A549 (cell line): ENCODE data around the gene FUT8. TPM values are rescaled to one million over a fixed set of nuclear protein-coding genes. Genes with fewer than 3 reads are reported as not detected.

Source experiments
- ATAC-seq, 2 experiments: fragments of 200-7000 bp in 1 of 2; fragments of >200 bp in 1 of 2; cut with Nextera tagmentation in 1 of 2; cut with Tn5 transposase in 1 of 2; 3 replicates each; pipeline versions ENCODE4 v1.8.0 to v1.9.1; 2018 to 2020; ENCODE audit warnings: mild to moderate bottlenecking in 1 of 2, moderate library complexity in 1 of 2
- CTCF ChIA-PET: fragments of 300-600 bp; sonication (Branson Sonifier 250); formaldehyde crosslinking; extraction: SDS; loops from one replicate; lab custom pipeline; 2021; ENCODE audit warnings: antibody characterized with exemption, inconsistent platforms; lab: Yijun Ruan, JAX
- POLR2A ChIA-PET: fragments of 350-600 bp; formaldehyde crosslinking; extraction: SDS; loops from one replicate; lab custom pipeline; 2021; ENCODE audit warnings: antibody characterized with exemption, inconsistent platforms; lab: Yijun Ruan, JAX
- DNase-seq, 2 experiments: peaks; one replicate each; pipeline versions ENCODE4 v3.0.0 to v3.0.0-alpha.2; 2011 to 2016; ENCODE audit warnings: low read depth in 1 of 2, low spot score in 1 of 2
- FAIRE-seq: peaks from 2 replicates; lab custom pipeline; 2011; peaks lifted over from hg19 to GRCh38; lab: Jason Lieb, UNC
- H3K27ac ChIP-seq, 2 experiments: fragments of >200 bp; sonication (Bioruptor Twin); formaldehyde crosslinking; 3 replicates each; pipeline ENCODE4 v1.5.1; 2016 to 2017
- H3K4me1 ChIP-seq: fragments of >200 bp; sonication (Bioruptor Twin); formaldehyde crosslinking; 3 replicates; pipeline ENCODE4 v1.6.1; 2016
- H3K4me2 ChIP-seq: fragments of >200 bp; sonication (Bioruptor Twin); formaldehyde crosslinking; 3 replicates; pipeline ENCODE4 v1.6.1; 2016
- H3K4me3 ChIP-seq: fragments of >200 bp; sonication (Bioruptor Twin); formaldehyde crosslinking; 3 replicates; pipeline ENCODE4 v1.5.1; 2016
- H3K9me3 ChIP-seq: fragments of >200 bp; sonication (Bioruptor Twin); formaldehyde crosslinking; 3 replicates; pipeline ENCODE4 v1.6.1; 2016
- ATOH8 ChIP-seq: fragments of 250-450 bp; sonication (Bioruptor Pico); IDR thresholded peaks from 2 replicates; pipeline ENCODE4 v1.5.0; 2020; ENCODE audit warnings: low read depth, mild to moderate bottlenecking, moderate library complexity
- CHD2 ChIP-seq: fragments of 150-350 bp; IDR thresholded peaks from 2 replicates; pipeline ENCODE4 v1.6.1; 2014; ENCODE audit warnings: low read length; ENCODE audit not compliant: partially characterized antibody
- CHD4 ChIP-seq: fragments of 200-600 bp; sonication (generic); IDR thresholded peaks from 2 replicates; pipeline ENCODE4 v1.6.1; 2016; ENCODE audit warnings: antibody characterized with exemption, mild to moderate bottlenecking, borderline replicate concordance
- CTCF ChIP-seq: fragments of >200 bp; sonication (Bioruptor Twin); formaldehyde crosslinking; IDR thresholded peaks from 3 replicates; pipeline ENCODE4 v1.5.1; 2016
- EHMT2 ChIP-seq: fragments of 200-600 bp; sonication (generic); IDR thresholded peaks from 2 replicates; pipeline ENCODE4 v1.6.1; 2016; ENCODE audit warnings: antibody characterized with exemption, low read depth, mild to moderate bottlenecking, moderate library complexity
- FOSL2 ChIP-seq, 2 experiments: fragments of 450-650 bp in 1 of 2; fragments of >200 bp in 1 of 2; sonication (Bioruptor Twin) in 1 of 2; formaldehyde crosslinking; IDR thresholded peaks; 2 replicates each; pipeline versions ENCODE4 v1.5.0 to v1.6.1; 2016 to 2020; ENCODE audit warnings: mild to moderate bottlenecking in 1 of 2, moderate library complexity in 1 of 2
- GATA3 ChIP-seq: IDR thresholded peaks from 2 replicates; pipeline ENCODE4 v1.6.1; 2012; ENCODE audit warnings: borderline replicate concordance
- KDM5A ChIP-seq: fragments of 200-600 bp; sonication (generic); IDR thresholded peaks from 2 replicates; pipeline ENCODE4 v1.6.1; 2016; ENCODE audit warnings: antibody characterized with exemption, mild to moderate bottlenecking
- MAFK ChIP-seq: fragments of 450-650 bp; IDR thresholded peaks from 2 replicates; pipeline ENCODE4 v1.6.1; 2014; ENCODE audit not compliant: partially characterized antibody
- MAX ChIP-seq: IDR thresholded peaks from 2 replicates; pipeline ENCODE4 v1.6.1; 2012
- MAZ ChIP-seq: fragments of 150-350 bp; IDR thresholded peaks from 2 replicates; pipeline ENCODE4 v1.6.1; 2014; ENCODE audit warnings: antibody characterized with exemption, low read depth, low read length, borderline replicate concordance
- MYC ChIP-seq: IDR thresholded peaks from 2 replicates; pipeline ENCODE4 v1.6.1; 2012; ENCODE audit warnings: mild to moderate bottlenecking, inconsistent platforms, low read length, improper control_type of control experiment, borderline replicate concordance
- NFE2L2 ChIP-seq: fragments of 150-350 bp; conservative IDR thresholded peaks from 2 replicates; pipeline ENCODE4 v1.6.1; 2014; ENCODE audit warnings: low read length
- NPAS2 ChIP-seq: fragments of 250-450 bp; sonication (Bioruptor Pico); IDR thresholded peaks from 2 replicates; pipeline ENCODE4 v1.8.0; 2022; ENCODE audit warnings: mild to moderate bottlenecking, moderate library complexity, borderline replicate concordance
- RAD21 ChIP-seq, 2 experiments: fragments of >200 bp in 1 of 2; sonication (Bioruptor Twin) in 1 of 2; formaldehyde crosslinking in 1 of 2; IDR thresholded peaks in 1 of 2; conservative IDR thresholded peaks in 1 of 2; 2 replicates in 1 of 2; 3 replicates in 1 of 2; pipeline ENCODE4 v1.6.1; 2012 to 2018; ENCODE audit warnings: inconsistent platforms in 1 of 2
- RCOR1 ChIP-seq: fragments of 150-350 bp; IDR thresholded peaks from 2 replicates; pipeline ENCODE4 v1.6.1; 2014; ENCODE audit warnings: antibody characterized with exemption, low read length, low read depth
- REST ChIP-seq: fragments of 200-600 bp; sonication (generic); IDR thresholded peaks from 2 replicates; pipeline ENCODE4 v1.6.1; 2016; ENCODE audit warnings: antibody characterized with exemption, mild to moderate bottlenecking, moderate library complexity
- RNF2 ChIP-seq: fragments of 200-600 bp; sonication (generic); IDR thresholded peaks from 2 replicates; pipeline ENCODE4 v1.6.1; 2016; ENCODE audit warnings: low read depth, mild to moderate bottlenecking, antibody characterized with exemption, moderate library complexity, borderline replicate concordance
- SMC3 ChIP-seq: fragments of >200 bp; sonication (Bioruptor Twin); formaldehyde crosslinking; IDR thresholded peaks from 3 replicates; pipeline ENCODE4 v1.6.1; 2018; ENCODE audit warnings: inconsistent platforms
- SREBF2 ChIP-seq: fragments of 450-650 bp; IDR thresholded peaks from 2 replicates; pipeline ENCODE4 v1.6.1; 2014; ENCODE audit warnings: mild to moderate bottlenecking, moderate library complexity
- TFCP2L1 ChIP-seq: fragments of 250-450 bp; sonication (Bioruptor Pico); IDR thresholded peaks from 2 replicates; pipeline ENCODE4 v1.5.0; 2021; ENCODE audit warnings: mild to moderate bottlenecking
- ZNF302 ChIP-seq: fragments of 250-450 bp; sonication (Bioruptor Pico); IDR thresholded peaks from 2 replicates; pipeline ENCODE4 v1.9.0; 2021; ENCODE audit warnings: inconsistent platforms, mild to moderate bottlenecking, moderate library complexity
- WGBS: methylation state at CpG from one replicate; pipeline ENCODE4 v1.1.6; 2017; ENCODE audit errors: missing lambda C conversion rate; 5-methylcytosine and 5-hydroxymethylcytosine counted together
- polyA plus RNA-seq, 4 experiments: library from polyadenylated mRNA; depleted of rRNA in 3 of 4; stranded (reverse); fragments of >200 nt; fragmentation: RNase III in 1 of 4; extraction: RNeasy Plus Mini Kit Qiagen cat#74134 plus additional on column Dnase treatment in 1 of 4; gene quantifications; 2 replicates in 3 of 4; 3 replicates in 1 of 4; pipeline ENCODE4 v1.2.3, GENCODE V29; 2011 to 2017

Gene FUT8
- polyA plus RNA-seq, 2 of the 4 experiments (the other 2 are of a cell fraction) = 20.3 to 22.9 TPM

- ChIA-PET CTCF (interaction anchor here (1.1 kb wide), 1 partner anchor 9 kb away, joined by 3 read pairs; no protein-coding TSS in a partner anchor), POLR2A (no interaction called here)
- Histone ChIP-seq H3K4me3 (no peak overlapping the region), H3K9me3 (no peaks in the 10 kb centered on the region), H3K4me2 (no peak overlapping the region), H3K27ac (no peak overlapping the region), H3K4me1 (peaks cover 4% of the 10 kb centered on the region; the same call in 1 of the 3 replicates)
- 97% methylated on average over 1 of the region's 1 CpG for WGBS
- no peak for ATAC-seq
- DNase-seq = no peak
- no peak for TF ChIP-seq SMC3
- FAIRE-seq = no peak
Measured at GRCh38 chr14:65476942-65477318, 64.4 kb downstream of the FUT8 start.

GRCh38 chr14:65478017-65478416, 65.5 kb downstream of the FUT8 start:
- 88% methylated on average over 4 of the region's 4 CpGs for WGBS
- DNase-seq (no peak), ATAC-seq (no peak), FAIRE-seq (no peak)
- CTCF ChIA-PET = interaction anchor here (1.1 kb wide), 2 partner anchors 8 to 44 kb away, joined by 3 read pairs; no protein-coding TSS in a partner anchor
- no peak overlapping the region for H3K4me2 ChIP-seq
- H3K9me3 ChIP-seq = no peaks in the 10 kb centered on the region
- POLR2A ChIA-PET = no interaction called here
- no peak overlapping the region for H3K4me3 ChIP-seq
- no peak overlapping the region for H3K27ac ChIP-seq
- TF ChIP-seq SMC3 (no peak), MAX (no peak), MAZ (no peak)
- H3K4me1 ChIP-seq = peaks cover 4% of the 10 kb centered on the region; the same call in 1 of the 3 replicates

GRCh38 chr14:65478596-65478995, 66.1 kb downstream of the FUT8 start:
- H3K4me2 ChIP-seq = peak overlapping the region; percentile 24; the same call in 2 of the 3 replicates
- peaks cover 4% of the 10 kb centered on the region; the same call in 1 of the 3 replicates for H3K4me1 ChIP-seq
- ATAC-seq = peak in 1 of 2 experiments; percentile 51; a peak in 1 of 6 replicates
- no peak for FAIRE-seq
- H3K9me3 ChIP-seq = no peaks in the 10 kb centered on the region
- H3K4me3 ChIP-seq = no peak overlapping the region
- CTCF ChIA-PET = interaction anchor here (0.8 to 1.1 kb wide), 2 partner anchors 9 to 45 kb away, joined by 3 read pairs; no protein-coding TSS in a partner anchor
- TF ChIP-seq ZNF302 (CRISPR knock-in tag) (no peak), RCOR1 (no peak), NFE2L2 (no peak), RAD21 (conservative IDR thresholded peaks at IDR 0.05 in 1 of 2, IDR thresholded peaks at IDR 0.05 in 1 of 2) (no peak)
- no peak overlapping the region for H3K27ac ChIP-seq
- peak in 1 of 2 experiments; percentile 10 for DNase-seq
- 58% methylated on average over 1 of the region's 1 CpG for WGBS
- POLR2A ChIA-PET = no interaction called here

GRCh38 chr14:65479386-65479785, 66.9 kb downstream of the FUT8 start:
- Histone ChIP-seq H3K4me1 (peaks cover 4% of the 10 kb centered on the region; the same call in 1 of the 3 replicates), H3K4me2 (no peak overlapping the region), H3K9me3 (no peaks in the 10 kb centered on the region), H3K4me3 (no peak overlapping the region), H3K27ac (no peak overlapping the region)
- POLR2A ChIA-PET = no interaction called here
- FAIRE-seq (no peak), ATAC-seq (no peak), DNase-seq (no peak)
- WGBS = 96% methylated on average over 2 of the region's 2 CpGs
- CTCF ChIA-PET = interaction anchor here (0.6 to 0.8 kb wide), 2 partner anchors 10 to 169 kb away, joined by 3 read pairs; no protein-coding TSS in a partner anchor
- TF ChIP-seq EHMT2 (no peak), REST (no peak), ATOH8 (CRISPR knock-in tag) (no peak), TFCP2L1 (CRISPR knock-in tag) (no peak), CHD2 (no peak), KDM5A (no peak), CHD4 (no peak), SREBF2 (no peak), MYC (no peak), RNF2 (no peak), MAFK (no peak), FOSL2 (IDR thresholded peaks at IDR 0.05) (no peak), FOSL2 (CRISPR knock-in tag; IDR thresholded peaks at IDR 0.05) (no peak), CTCF (no peak), GATA3 (no peak), NPAS2 (CRISPR knock-in tag) (no peak)
